ENCODE results near the gene FCHO1. TPM values are rescaled to one million over a fixed set of nuclear protein-coding genes. Genes with fewer than 3 reads are reported as not detected.

The FCHO1 gene
- total RNA-seq, 1 experiment from 2014 or later: 1.1 TPM

DNA sequence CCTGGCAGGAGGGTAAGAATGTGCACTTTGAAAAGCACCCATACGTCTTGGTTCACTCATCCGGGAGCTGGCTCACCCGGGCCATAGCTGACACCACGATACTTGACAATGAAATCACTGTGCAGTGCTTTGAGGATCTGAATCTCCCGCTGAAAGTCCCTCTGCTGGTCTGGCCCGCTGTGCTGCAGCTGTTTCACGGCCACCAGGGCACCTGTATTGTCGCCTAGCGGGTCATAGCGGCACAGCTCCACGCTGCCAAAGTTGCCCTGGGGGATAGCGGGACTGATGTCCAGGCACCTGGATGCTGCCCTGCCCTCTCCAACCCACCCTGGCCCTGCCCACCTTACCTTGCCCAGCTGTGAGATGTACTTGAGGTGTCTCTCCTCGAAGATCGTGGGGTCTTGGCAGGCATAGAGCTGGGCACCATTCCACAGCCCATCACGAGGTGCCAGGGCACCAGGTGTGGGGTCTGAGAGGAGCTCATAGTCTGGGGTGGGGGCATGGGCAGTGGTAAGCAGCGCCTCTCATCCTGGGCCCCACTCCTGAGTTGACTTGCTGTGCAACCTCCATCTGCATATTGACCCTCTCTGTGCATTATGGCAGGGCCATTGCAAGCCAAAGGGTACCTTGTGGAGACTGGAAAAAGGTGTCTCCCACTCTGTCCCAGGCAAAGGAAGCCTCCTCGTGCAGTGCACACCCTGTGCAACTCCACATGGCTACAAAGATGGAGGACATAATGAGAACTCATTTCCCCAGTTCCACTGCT, 81.3 kb downstream of the FCHO1 start:
- DNase-seq (ENCODE audit: low read depth, low spot score) (no peak), ATAC-seq (no peak)
- Histone ChIP-seq H3K36me3 (ENCODE audit: control insufficient read depth, insufficient read depth, low read length) (no peaks in the 10 kb centered on the region), H3K27ac (ENCODE audit: low read length) (no peak overlapping the region), H3K27me3 (ENCODE audit: control insufficient read depth, insufficient read depth, low read length) (no peaks in the 10 kb centered on the region), H3K9me3 (ENCODE audit: control insufficient read depth, insufficient read depth, low read depth, low read length) (no peaks in the 10 kb centered on the region), H3K4me3 (ENCODE audit: low read depth in 2 of 2, low read length in 2 of 2) (no peak overlapping the region), H3K4me1 (ENCODE audit: control insufficient read depth, insufficient read depth, low read length) (no peaks in the 10 kb centered on the region)
- CTCF ChIA-PET: no interaction called here
- TF ChIP-seq, protein P1, sequence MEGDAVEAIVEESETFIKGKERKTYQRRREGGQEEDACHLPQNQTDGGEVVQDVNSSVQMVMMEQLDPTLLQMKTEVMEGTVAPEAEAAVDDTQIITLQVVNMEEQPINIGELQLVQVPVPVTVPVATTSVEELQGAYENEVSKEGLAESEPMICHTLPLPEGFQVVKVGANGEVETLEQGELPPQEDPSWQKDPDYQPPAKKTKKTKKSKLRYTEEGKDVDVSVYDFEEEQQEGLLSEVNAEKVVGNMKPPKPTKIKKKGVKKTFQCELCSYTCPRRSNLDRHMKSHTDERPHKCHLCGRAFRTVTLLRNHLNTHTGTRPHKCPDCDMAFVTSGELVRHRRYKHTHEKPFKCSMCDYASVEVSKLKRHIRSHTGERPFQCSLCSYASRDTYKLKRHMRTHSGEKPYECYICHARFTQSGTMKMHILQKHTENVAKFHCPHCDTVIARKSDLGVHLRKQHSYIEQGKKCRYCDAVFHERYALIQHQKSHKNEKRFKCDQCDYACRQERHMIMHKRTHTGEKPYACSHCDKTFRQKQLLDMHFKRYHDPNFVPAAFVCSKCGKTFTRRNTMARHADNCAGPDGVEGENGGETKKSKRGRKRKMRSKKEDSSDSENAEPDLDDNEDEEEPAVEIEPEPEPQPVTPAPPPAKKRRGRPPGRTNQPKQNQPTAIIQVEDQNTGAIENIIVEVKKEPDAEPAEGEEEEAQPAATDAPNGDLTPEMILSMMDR (IDR thresholded peaks at IDR 0.05): no peak
- TF ChIP-seq TCF7L2 (IDR thresholded peaks at IDR 0.05; ENCODE audit: low read depth, low read length): no peak
- TF ChIP-seq POLR2AphosphoS5 (IDR thresholded peaks at IDR 0.05; ENCODE audit: low read depth, low read length): no peak
- no peak for TF ChIP-seq SIN3A (IDR thresholded peaks at IDR 0.05; ENCODE audit: borderline replicate concordance, insufficient read depth, low read depth, low read length)
- TF ChIP-seq, protein P2, sequence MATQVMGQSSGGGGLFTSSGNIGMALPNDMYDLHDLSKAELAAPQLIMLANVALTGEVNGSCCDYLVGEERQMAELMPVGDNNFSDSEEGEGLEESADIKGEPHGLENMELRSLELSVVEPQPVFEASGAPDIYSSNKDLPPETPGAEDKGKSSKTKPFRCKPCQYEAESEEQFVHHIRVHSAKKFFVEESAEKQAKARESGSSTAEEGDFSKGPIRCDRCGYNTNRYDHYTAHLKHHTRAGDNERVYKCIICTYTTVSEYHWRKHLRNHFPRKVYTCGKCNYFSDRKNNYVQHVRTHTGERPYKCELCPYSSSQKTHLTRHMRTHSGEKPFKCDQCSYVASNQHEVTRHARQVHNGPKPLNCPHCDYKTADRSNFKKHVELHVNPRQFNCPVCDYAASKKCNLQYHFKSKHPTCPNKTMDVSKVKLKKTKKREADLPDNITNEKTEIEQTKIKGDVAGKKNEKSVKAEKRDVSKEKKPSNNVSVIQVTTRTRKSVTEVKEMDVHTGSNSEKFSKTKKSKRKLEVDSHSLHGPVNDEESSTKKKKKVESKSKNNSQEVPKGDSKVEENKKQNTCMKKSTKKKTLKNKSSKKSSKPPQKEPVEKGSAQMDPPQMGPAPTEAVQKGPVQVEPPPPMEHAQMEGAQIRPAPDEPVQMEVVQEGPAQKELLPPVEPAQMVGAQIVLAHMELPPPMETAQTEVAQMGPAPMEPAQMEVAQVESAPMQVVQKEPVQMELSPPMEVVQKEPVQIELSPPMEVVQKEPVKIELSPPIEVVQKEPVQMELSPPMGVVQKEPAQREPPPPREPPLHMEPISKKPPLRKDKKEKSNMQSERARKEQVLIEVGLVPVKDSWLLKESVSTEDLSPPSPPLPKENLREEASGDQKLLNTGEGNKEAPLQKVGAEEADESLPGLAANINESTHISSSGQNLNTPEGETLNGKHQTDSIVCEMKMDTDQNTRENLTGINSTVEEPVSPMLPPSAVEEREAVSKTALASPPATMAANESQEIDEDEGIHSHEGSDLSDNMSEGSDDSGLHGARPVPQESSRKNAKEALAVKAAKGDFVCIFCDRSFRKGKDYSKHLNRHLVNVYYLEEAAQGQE (IDR thresholded peaks at IDR 0.05; ENCODE audit: insufficient read depth in 1 of 2, low read depth in 2 of 2, low read length in 1 of 2): no peak
- no TSS peak for BruUV-seq (replicated peaks)
- POLR2A ChIA-PET: no interaction called here
- intact Hi-C loops (cut with micrococcal nuclease; ENCODE audit: unreplicated experiment): no loop called here
- in situ Hi-C loops (cut with HindIII; ENCODE audit: low pct_unique_long_range_greater_than_20kb, low sequenced_read_pairs): no loop called here

DNA sequence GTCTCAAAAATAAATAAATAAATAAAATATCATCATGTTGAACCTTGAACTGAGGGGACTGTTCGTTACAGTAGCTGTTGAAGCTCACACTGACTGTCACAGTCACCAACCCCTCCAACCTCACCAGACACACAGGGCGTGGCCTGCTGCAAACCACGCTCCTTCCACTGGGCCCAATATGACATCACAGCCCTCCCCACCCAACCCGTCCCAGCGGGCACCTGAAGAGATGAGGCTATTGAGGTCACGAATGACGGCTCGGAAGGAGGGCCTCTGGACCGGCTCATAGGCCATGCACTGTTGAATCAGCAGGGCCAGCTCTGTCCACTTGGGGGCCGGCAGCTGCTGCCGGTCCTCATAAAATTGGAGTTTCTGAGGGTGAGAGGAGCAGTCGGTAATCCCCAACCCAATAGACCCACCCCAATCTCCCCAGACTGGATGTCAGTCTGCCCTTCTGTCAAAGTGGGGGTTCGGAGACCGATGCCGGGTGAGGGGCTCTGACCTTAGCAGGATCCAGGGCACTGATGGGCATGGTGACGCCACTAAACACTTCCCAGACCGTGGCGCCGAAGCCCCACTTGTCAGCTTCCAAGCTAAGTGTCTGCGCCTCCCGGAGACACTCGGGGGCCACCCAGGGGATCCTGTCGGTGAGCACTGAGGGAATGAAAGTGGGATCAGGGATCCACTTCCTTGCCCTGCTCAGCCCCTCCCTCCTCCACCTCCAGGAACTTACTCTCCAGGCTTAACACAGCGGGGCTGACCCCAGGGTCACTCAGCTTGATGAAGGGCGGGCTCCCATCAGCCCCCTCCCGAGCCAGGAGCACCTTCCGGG, 83.3 kb downstream of the FCHO1 start:
- no peak for ATAC-seq
- no peak overlapping the region for H3K27ac ChIP-seq (ENCODE audit: low read length)
- H3K4me1 ChIP-seq (ENCODE audit: control insufficient read depth, insufficient read depth, low read length): no peaks in the 10 kb centered on the region
- intact Hi-C loops (cut with micrococcal nuclease; ENCODE audit: unreplicated experiment): no loop called here
- POLR2A ChIA-PET: no interaction called here
- H3K9me3 ChIP-seq (ENCODE audit: control insufficient read depth, insufficient read depth, low read depth, low read length): no peaks in the 10 kb centered on the region
- no peaks in the 10 kb centered on the region for H3K36me3 ChIP-seq (ENCODE audit: control insufficient read depth, insufficient read depth, low read length)
- TF ChIP-seq, protein P2 (IDR thresholded peaks at IDR 0.05; ENCODE audit: insufficient read depth in 1 of 2, low read depth in 2 of 2, low read length in 1 of 2): no peak
- TF ChIP-seq SIN3A (IDR thresholded peaks at IDR 0.05; ENCODE audit: borderline replicate concordance, insufficient read depth, low read depth, low read length) (no peak), TCF7L2 (IDR thresholded peaks at IDR 0.05; ENCODE audit: low read depth, low read length) (no peak), POLR2AphosphoS5 (IDR thresholded peaks at IDR 0.05; ENCODE audit: low read depth, low read length) (no peak)
- TF ChIP-seq, protein P1 (IDR thresholded peaks at IDR 0.05): no peak
- H3K4me3 ChIP-seq (ENCODE audit: low read depth in 2 of 2, low read length in 2 of 2): no peak overlapping the region
- in situ Hi-C loops (cut with HindIII; ENCODE audit: low pct_unique_long_range_greater_than_20kb, low sequenced_read_pairs): no loop called here
- no peaks in the 10 kb centered on the region for H3K27me3 ChIP-seq (ENCODE audit: control insufficient read depth, insufficient read depth, low read length)
- no TSS peak for BruUV-seq (replicated peaks)
- no peak for DNase-seq (ENCODE audit: low read depth, low spot score)
- CTCF ChIA-PET: no interaction called here

Data from Panc1 (cell line).